SKM-1 treated with dmso at 0.1 percent for 144 hours (cell line): Measurements from ENCODE around the gene SLC26A2.
"Not testable (repeated sequence)": the region's sequence is repeated elsewhere in the genome, so short reads cannot be mapped to it uniquely, and the experiment has no call there.

Source experiments
- DNase-seq: peaks from one replicate; lab custom pipeline; 2025; ENCODE audit not compliant: unreplicated experiment; lab: John Stamatoyannopoulos, UW

SLC26A2 gene

DNA sequence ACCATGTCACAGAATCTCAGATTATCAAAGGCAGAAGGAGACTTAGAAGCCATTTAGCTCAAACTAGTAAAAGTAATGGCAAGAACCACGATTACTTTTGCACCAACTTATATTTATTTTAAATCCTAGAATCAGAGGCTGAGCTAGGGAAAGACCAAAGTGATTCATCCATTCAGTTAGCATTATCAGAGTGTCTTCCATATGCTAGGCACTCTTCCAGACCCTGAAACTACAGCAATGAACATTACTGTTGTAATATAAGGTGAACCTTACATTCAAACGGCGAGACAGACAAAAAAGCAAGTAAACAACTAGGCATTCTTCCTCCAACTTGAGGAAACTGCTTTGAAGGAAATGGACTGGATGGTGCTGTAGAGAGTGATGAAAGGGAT, 23.9 kb upstream of the SLC26A2 start:
- DNase-seq, result no peak

DNA sequence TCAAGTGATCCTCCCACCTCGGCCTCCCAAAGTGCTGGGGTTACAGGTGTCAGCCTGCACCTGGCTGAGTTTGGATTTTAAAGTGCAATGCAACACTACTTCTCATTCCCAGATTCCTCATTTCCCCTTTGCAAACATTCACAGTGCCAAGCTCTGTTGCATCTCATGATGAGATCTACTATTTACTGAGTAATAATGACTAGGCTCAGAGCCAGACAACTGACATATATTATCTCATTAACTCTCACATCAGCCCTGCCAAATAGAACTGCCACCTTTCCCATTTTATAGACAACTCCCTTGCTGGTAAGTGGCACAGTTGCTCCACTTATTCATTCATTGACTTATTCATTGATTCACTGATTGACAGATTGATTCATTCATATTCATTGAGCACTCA, 22.9 kb upstream of the SLC26A2 start:
- no peak for DNase-seq

DNA sequence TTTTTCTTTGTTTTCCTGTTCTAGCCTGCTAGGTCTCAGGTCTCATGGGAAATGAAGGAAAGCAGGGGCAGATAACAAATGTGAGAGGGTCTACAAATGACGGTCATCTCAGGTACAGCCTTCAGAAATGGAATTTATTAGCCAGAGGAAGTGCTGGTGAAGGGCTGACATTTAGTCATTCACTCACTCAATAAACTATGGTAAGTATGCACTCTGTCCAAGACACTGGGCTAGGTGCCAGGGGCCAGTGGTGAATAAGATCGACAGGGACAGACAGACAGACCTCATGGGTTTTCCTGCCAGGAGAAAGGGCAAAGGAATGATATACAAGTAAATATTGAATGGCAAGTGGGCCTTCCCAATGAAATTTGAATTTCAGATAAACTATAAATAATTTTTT, 22.3 kb upstream of the SLC26A2 start:
- no peak for DNase-seq

DNA sequence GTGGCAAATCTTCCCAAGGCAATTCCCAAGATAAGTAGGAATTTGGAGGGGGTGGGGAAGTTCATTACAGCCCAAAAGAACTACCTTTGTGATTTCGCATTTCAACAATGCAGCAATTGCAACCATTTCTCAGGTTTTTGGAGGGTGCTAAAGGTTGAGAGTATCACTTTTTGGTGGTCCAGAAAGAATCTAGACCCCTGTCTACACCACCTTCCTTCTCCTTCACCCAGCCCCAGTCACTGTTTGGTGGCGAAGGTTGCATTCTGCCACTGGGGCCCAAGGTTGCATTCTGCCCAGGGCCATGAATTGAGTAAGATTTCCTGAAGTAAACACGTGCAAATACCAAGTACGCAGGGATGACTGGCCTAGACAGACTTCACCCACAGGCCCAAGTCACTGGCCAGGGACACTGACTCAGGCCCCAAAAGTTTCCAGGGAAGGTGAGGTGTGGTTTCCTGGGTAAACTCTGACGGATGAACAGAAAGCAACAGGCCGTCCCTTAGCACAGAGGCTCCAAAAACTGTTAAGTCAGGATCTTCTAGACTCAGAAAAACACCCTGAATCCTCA, 21.7 kb upstream of the SLC26A2 start:
- peak; percentile 58 for DNase-seq

DNA sequence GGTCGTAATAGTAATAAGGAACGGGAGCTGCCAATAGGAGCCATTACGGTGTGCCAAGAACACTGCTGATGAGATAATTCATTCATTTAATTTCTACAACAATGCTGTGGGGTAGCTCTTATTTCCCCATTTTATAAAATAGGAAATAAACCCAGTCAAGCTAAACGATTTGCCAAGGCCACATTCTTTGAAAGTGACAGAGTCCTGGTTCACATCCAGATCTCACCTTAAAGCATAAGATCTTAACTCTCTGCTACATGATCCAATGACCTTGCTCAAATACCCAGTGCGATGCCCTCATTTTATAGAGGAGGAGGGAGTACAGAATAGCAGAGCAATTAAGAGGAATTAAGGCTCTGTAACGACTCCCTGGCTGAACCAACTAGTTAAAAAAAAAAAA, 21.0 kb upstream of the SLC26A2 start:
- peak; percentile 13 for DNase-seq

DNA sequence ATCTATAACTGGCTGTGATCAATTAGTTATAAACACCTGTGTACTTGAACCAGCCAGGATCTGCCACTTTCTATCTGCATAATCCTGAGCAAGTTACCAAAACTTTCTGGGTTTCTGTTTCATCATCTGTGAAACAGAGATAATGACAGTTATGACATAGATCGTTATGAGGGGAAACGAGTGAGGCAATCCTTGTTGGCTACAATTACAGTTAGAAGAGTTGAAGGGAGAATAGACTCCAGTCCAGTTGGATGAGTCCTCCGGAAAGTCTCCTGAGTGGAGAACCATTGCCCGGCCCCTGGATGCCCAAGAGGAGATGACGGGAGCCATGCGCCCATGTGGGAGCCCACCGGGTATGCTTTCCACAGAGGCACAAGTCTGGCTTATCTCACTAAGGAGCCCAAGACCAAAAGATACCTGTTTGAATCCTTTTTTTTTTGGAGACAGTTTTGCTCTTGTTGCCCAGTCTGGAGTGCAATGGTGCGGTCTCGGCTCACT, 20.4 kb upstream of the SLC26A2 start:
- DNase-seq, result peak; percentile 93

DNA sequence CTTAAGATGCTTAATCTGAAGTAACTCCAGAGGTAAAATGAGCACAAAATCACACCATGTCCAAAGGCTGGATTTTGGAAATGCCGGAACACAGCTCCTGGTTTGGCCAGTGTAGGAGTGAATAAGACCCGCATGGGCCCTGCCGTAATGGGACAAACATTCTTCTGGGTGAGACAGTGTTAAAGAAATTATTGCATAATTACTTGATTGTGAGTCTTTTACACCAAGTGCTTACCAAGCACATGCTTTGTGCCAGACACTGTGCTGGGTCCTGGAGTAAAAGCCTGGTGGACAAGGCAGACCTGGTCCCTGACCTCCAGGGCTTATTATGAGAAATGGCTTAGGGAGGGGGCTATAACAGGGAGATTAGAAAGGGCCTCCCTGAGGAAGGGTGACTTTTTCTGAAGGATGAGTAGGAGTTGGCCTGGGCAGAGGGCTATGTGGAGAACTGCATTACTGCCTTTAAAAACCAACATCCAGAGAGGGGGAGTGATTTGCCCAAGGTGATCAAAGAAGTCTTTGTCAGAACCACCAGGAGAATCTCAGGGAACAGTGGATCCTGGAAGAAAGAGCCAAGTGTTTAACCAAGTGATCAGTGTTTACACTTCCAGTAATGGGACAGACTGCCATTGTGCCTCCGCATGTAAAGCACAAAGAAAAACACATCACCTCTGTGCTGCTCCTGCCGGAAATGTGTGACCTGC, 19.5 kb upstream of the SLC26A2 start:
- DNase-seq, result no peak

DNA sequence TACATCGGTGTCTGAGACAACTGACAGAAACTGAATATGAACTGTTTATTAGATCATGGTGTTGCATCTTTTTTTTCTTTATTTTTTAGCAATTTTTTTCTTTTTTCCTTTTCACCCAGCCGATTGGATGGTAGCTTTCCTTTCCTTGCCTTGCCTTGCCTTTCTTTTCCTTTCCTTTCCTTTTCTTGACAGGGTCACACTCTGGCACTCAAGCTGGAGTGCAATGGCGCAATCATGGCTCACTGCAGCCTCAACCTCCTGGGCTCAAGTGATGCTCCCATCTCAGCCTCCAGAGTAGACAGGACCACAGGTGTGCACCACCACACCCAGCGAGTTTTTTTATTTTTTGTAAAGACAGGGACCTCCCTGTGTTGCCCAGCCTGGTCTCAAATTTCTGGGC, 18.8 kb upstream of the SLC26A2 start:
- DNase-seq, result no peak

DNA sequence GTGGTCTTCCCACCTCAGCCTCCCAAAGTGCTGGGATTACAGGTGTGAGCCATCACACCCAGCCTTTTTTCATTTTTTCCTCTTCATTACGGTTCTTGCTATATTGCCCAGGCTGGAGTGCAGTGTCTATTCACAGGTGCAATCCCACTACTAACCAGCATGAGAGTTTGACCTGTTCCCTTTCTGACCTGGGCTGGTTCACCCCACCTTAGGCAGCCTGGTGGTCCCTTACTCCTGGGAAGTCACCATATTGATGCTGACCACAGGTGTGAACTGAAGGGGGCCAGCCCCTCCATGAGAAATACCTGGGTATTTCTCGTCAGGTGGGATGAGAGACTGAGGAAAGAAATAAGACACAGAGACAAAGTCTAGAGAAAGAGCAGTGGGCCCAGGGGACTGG, 18.4 kb upstream of the SLC26A2 start:
- DNase-seq, result no peak

DNA sequence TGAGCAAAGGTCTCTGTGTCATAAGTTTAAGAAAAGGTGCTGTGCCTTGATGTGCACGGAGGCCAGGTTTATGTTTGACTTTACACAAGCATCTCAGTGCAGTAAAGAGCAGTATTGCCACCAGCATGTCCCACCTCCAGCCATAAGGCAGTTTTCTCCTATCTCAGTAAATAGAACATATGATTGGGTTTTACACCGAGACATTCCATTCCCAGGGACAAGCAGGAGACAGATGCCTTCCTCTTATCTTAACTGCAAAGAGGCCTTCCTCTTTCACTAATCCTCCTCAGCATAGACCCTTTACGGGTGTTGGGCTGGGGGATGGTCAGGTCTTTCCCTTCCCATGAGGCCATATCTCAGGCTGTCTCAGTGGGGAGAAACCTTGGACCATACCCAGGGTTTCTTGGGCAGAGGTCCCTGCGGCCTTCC, 17.8 kb upstream of the SLC26A2 start:
- not testable (repeated sequence) for DNase-seq

DNA sequence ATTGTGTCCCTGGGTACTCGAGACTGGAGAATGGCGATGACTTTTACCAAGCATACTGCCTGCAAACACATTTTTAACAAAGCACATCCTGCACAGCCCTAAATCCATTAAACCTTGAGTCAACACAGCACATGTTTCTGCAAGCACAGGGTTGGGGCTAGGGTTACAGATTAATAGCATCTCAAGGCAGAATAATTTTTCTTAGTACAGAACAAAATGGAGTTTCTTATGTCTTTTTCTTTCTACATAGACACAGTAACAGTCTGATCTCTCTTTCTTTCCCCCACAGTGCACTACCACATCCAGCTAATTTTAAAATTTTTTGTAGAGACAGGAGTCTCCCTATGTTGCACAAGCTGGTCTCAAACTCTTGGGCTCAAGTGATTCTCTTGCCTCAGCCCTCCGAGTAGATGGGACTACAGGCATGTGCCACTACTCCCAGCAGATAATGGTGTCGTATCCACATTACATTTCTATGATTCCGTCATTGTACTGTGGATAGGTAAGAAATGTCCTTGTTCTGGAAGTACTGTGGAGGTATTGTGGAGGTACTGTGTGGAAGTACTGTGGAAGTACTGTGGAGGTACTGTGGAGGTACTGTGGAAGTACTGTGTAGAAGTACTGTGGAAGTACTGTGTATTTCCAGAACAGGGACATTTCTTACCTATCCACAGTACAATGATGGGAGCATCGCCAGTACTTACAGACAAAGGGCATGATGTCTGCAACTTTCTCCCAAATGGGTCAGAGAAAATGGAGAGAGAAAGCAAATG, 17.2 kb upstream of the SLC26A2 start:
- not testable (repeated sequence) for DNase-seq

DNA sequence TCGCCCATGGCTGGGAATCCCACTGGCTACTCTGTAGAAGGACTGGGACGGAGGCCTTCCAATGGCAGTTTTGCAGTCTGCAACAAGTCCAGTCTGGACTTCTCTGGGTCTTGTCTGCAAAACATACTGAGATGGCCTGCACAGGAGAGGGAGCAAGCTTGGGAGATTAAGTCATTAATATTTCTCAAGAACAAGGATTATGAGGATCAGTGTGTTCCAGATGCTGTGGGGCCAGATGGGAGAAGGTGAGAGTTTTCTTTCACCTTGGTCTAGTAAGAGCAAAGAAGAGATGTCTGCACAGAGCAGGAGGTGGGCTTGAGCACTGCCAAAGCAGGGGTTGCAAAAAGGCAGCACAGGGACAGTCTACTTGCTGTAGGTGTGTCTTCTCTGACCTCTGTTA, 15.9 kb upstream of the SLC26A2 start, which contains the start of gene PDE6A:
TSS of gene PDE6A (minus strand) at position 128 of the 400 bp plus-strand sequence. CDS start at position 8, 120 bp downstream.
- DNase-seq, result no peak

DNA sequence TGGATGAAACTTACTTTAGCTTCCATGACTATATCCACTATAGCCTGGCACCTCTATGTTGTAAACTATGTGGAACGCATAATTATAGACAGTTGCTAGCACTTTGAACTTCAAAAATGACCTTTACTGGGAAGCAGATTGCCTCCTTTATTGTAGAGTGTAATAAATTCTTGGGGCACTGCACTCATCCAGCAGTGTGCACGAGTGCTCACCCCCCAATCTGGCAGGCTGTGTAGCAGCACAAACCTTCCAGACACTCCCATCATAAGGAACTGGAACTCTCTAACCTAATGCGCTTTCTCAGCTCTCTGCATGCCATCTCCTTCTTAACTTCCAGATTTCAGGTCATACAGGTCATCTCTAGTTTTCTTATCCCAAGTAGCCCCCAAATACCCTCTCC, 14.4 kb upstream of the SLC26A2 start:
- DNase-seq, result no peak

DNA sequence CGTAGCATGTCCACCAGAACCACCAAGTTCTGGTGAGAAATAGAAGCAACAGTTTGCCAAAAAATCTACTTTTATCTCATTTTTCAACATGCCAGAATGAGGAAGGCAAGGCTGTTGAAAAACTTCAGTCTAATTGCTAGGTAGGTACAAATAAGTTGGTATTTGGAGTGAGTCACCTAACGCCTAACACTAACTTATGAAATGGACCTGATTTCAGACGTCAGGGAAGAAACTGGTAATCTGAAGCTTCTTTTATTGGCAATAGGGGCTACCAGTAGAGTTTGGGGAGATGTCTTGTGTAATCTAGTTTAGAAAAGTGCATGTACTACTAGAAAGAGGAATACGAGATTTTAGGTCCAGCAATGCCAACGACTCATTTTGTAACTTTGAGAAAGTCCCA, 11.6 kb upstream of the SLC26A2 start:
- DNase-seq, result no peak

DNA sequence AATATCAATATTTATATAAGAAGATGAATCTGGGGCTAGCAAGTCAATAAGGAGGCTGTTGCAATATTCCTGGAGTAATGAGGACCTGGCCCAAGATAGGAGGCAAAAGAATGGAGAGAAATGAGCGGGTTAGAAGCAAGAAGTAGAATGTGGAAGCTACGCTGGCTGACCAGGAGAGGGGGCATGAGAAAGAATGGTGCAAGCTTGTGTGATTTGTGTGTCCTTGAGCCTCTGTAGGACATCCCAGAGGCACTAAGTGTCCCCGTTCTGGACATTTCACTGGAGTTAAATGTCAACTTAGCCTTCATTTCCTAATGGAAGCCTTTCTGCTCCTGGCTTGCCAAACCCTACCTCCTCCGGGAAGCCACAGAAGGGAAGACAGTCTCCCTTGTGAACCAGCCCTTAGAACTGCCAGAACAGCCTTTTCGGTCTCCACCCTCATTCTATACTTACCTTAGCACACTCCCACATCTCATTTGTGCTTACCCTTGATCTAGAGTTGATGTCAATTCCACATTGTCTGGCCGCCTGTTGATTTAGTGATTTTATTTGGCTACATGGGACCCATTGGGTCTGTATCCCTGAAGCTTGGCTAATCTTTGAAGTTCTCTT, 9.3 kb upstream of the SLC26A2 start:
- DNase-seq, result no peak

DNA sequence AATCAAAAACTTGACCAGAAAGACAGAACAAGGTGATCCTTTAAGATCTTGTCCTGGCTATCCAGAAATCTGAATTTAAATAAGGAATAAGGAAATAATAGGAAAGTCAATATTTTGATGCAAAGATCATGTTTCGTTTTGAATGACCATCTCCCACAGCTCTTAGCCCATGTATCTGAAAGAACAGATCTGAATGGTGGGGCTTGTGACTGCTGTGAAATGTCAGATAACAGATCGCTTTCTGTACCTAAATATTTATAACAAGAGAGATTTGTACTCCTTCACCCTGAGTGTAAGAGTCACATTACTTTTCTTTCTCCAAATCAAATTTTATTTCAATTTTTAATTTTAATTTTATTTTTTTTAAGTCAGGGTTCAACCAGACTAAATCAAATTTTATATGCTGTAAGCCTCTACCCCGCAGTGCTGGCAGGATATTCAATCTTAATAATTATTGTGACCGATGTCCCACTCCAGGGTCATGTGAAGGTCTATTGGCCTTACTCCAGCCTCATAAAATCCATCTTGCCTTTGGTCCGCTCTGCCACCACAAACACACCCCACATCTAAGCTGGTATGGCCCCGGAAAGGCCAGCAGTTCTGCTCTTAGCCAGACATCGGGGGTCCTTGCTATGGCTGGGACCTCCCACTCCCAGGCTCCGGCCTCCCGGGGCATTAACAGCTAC, 7.0 kb upstream of the SLC26A2 start:
- no peak for DNase-seq

DNA sequence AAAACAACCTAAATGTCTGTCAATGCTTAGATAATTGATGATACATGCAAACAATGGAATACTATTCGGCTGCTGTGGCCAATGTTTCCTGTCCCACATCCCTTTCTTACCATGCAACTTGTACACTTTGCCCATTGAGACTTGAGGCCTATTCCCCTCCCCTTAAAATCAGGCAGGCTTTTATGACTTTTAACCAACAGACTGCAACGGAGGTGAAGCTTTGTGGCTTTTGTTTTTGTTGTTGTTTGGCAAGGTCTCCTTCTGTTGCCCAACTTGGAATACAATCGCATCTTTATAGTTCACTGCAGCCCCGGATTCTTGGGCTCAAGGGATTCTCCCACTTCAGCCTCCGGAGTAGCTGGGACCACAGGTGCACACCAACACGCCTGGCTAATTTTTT, 5.8 kb upstream of the SLC26A2 start:
- no peak for DNase-seq

DNA sequence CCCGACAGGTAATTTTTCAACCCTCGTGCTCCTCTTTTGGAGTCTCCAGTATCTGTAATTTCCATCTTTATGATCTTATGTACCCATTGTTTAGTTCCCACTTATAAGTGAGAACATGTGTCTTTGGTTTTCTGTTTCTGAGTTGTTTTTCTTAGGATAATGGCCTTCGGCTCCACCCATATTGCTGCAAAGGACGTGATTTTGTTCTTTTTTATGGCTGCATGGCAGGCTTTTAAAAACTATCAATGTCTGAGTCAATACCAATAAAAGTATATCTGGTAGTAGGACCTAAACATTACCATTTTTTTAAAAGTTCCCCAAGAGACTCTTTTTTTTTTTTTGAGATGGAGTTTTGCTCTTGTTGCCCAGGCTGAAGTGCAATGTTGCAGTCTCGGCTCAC, 3.9 kb upstream of the SLC26A2 start:
- no peak for DNase-seq

DNA sequence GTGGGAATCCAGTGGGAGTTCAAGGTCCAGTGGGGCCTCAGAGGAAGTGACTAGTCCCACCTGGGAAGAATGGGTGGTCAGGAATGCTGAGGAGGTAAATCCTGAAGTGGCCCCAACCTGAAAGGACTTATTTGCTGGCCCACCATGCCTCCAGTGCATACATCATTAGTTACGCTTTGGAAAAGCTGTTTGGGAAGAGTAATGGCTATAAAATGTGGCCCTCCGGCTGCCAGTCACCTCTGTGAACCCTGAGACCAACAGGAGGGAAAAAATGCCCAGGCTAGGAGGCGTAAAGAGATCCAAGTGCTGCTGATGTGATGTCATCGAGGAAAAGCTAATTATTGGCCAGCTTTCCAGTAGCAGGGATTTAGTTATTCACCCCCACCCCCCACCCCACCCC, 2.7 kb upstream of the SLC26A2 start:
- no peak for DNase-seq

DNA sequence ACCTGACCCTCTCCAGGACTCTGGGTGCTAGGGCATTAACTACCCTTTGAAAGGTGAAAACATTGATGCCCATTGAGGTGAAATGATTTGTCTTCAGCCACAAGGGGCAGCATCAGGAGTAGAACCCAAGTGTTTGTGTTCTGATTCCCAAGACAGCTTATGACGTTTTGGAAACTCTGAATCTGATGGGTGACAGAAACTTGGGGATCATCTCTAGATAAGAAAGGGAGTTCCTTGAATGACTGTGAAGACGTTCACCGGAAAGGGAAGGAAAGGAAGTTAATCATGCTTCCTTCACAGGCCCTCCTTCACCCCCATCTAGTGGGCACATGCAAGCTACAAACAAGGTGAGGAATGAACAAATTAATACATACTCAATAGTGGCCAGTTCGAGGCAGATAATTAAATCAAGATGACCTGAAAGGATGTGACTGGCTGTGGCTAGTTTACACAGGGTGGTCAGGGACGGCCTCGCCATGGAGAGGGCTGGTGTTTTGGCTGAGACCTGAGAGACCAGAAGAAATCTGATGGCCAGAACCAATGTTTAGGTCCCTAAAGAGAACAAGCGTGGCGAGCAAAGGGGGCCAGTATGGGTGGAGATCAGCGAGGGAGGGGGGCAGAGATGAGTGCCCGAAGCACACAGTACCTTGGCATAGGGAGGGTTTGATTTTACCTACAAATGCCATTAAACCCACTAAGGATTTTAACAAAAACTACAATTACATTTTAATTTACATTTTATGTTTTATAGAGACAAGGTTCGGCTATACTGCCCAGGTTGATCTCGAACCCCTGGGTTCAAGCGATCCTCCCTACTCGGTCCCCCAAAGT, 937 bp upstream of the SLC26A2 start:
- peak; percentile 40 for DNase-seq
